OCI-LY7 (cell line): ENCODE results near the gene ABL1. TPM values are rescaled to one million over a fixed set of nuclear protein-coding genes. Genes with fewer than 3 reads are reported as not detected.

Experiments used
- BruUV-seq: library from RNA; stranded (reverse); fragments of 400-500 nt; replicated peaks from 2 replicates; lab custom pipeline; 2021; lab: Mats Ljungman, UMichigan
- CTCF ChIA-PET: fragments of 300-600 bp; sonication (Branson Sonifier 250); formaldehyde crosslinking; loops from one replicate; lab custom pipeline; 2022; ENCODE audit warnings: antibody characterized with exemption; ENCODE audit not compliant: unreplicated experiment; lab: Charles Lee
- POLR2A ChIA-PET: fragments of 300-600 bp; sonication (Branson Sonifier 250); formaldehyde crosslinking; loops from one replicate; lab custom pipeline; 2022; ENCODE audit warnings: antibody characterized with exemption; lab: Charles Lee
- DNase-seq: peaks from one replicate; pipeline ENCODE4 v3.0.0-alpha.2; 2015; ENCODE audit warnings: low spot score
- H2AFZ ChIP-seq: fragments of 200-600 bp; sonication (generic), shearing (Covaris generic); 2 replicates; pipeline ENCODE4 v1.6.1; 2014; ENCODE audit warnings: mild to moderate bottlenecking, antibody characterized with exemption, low read length, moderate library complexity
- H3K27ac ChIP-seq: fragments of 200-600 bp; sonication (generic); 2 replicates; pipeline ENCODE4 v1.5.1; 2014; ENCODE audit warnings: mixed run types, low read depth, mild to moderate bottlenecking, moderate library complexity, low read length, inconsistent platforms; ENCODE audit not compliant: poor library complexity, severe bottlenecking
- H3K36me3 ChIP-seq: fragments of 200-600 bp; sonication (generic); 2 replicates; pipeline ENCODE4 v1.6.1; 2014; ENCODE audit warnings: mild to moderate bottlenecking, antibody characterized with exemption, low read length, moderate library complexity, mixed read lengths; ENCODE audit not compliant: insufficient read depth
- H3K4me1 ChIP-seq: fragments of 200-600 bp; sonication (generic); 2 replicates; pipeline ENCODE4 v1.5.1; 2014; ENCODE audit warnings: mild to moderate bottlenecking, low read length; ENCODE audit not compliant: insufficient read depth, poor library complexity, severe bottlenecking
- H3K4me2 ChIP-seq: fragments of 200-600 bp; sonication (generic); 2 replicates; pipeline ENCODE4 v1.6.1; 2014; ENCODE audit warnings: mild to moderate bottlenecking, low read length
- H3K4me3 ChIP-seq: fragments of 200-600 bp; sonication (generic); 2 replicates; pipeline ENCODE4 v1.5.1; 2014; ENCODE audit warnings: mild to moderate bottlenecking, low read depth, low read length; ENCODE audit not compliant: poor library complexity, severe bottlenecking
- H3K79me2 ChIP-seq: fragments of 200-600 bp; sonication (generic); 2 replicates; pipeline ENCODE4 v1.6.1; 2016; ENCODE audit warnings: low read depth, mild to moderate bottlenecking, low read length, moderate library complexity, mixed read lengths; ENCODE audit not compliant: insufficient read depth
- H3K9me2 ChIP-seq: fragments of 200-600 bp; sonication (generic); 2 replicates; pipeline ENCODE4 v1.6.1; 2016; ENCODE audit warnings: mild to moderate bottlenecking, low read length, mixed read lengths; ENCODE audit not compliant: insufficient read depth
- H3K9me3 ChIP-seq: fragments of 200-600 bp; sonication (generic); 2 replicates; pipeline ENCODE4 v1.6.1; 2014; ENCODE audit warnings: mild to moderate bottlenecking, mixed run types, low read length, mixed read lengths
- H4K20me1 ChIP-seq: fragments of 200-600 bp; sonication (generic); 2 replicates; pipeline ENCODE4 v1.6.1; 2014; ENCODE audit warnings: mild to moderate bottlenecking, antibody characterized with exemption, low read length, moderate library complexity, mixed read lengths; ENCODE audit not compliant: insufficient read depth
- EZH2phosphoT487 ChIP-seq: fragments of 200-600 bp; sonication (generic); IDR thresholded peaks from 2 replicates; pipeline ENCODE4 v1.6.1; 2018; ENCODE audit warnings: low read depth, borderline replicate concordance, mild to moderate bottlenecking, mixed run types, antibody characterized with exemption, low read length, moderate library complexity, mixed read lengths
- intact Hi-C: fragments of 100-400 bp; cut with micrococcal nuclease; formaldehyde crosslinking; loops from one replicate; pipeline ENCODE4 v1.10.0; 2022; ENCODE audit not compliant: unreplicated experiment
- total RNA-seq, 2 experiments: library from RNA; depleted of rRNA in 1 of 2; stranded (reverse); fragments of >200 nt in 1 of 2; shearing (Covaris generic) in 1 of 2; gene quantifications; 2 replicates each; pipeline ENCODE4 v1.2.3, GENCODE V29; 2014 to 2022
- TF ChIP-seq, protein P1 (sequence below): fragments of 200-600 bp; sonication (generic); conservative IDR thresholded peaks from 2 replicates; pipeline ENCODE4 v1.5.1; 2014; ENCODE audit warnings: mild to moderate bottlenecking, antibody characterized with exemption, low read length, moderate library complexity, mixed read lengths

The ABL1 gene
- total RNA-seq, 2 experiments from 2014 or later: 8.1 to 28.3 TPM

DNA sequence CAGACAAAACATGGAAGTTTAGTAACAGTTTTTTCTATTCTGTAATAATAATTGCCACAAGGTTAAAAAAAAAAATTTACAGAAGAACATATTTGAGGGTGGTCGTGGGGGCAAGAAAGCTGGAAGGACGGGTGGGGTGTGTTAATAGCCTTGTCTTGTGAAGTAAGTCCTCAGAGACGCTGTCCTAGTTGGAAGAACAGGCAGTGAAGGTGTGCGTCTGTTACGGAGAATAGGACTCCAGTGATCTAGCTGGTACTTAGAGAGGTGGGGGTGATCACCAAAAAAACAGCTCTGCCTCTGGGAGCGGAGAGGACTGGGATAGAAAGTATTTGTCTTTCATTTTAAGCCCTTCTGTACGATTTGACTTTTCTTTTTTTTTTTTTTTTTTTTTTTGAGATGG lies 17.7 kb downstream of the ABL1 start:
- Histone ChIP-seq H3K9me2 (no peaks in the 10 kb centered on the region), H3K27ac (no peak overlapping the region), H3K79me2 (no peaks in the 10 kb centered on the region), H3K9me3 (no peaks in the 10 kb centered on the region), H4K20me1 (no peaks in the 10 kb centered on the region), H3K4me2 (no peak overlapping the region), H3K4me1 (no peaks in the 10 kb centered on the region), H3K36me3 (no peaks in the 10 kb centered on the region), H2AFZ (no peak overlapping the region), H3K4me3 (no peak overlapping the region)
- ChIA-PET POLR2A (interaction anchor here (0.7 kb wide), 1 partner anchor 355 kb away, joined by 3 read pairs; no protein-coding TSS in a partner anchor), CTCF (no interaction called here)
- DNase-seq: no peak
- no peak for TF ChIP-seq EZH2phosphoT487
- TF ChIP-seq, protein P1, sequence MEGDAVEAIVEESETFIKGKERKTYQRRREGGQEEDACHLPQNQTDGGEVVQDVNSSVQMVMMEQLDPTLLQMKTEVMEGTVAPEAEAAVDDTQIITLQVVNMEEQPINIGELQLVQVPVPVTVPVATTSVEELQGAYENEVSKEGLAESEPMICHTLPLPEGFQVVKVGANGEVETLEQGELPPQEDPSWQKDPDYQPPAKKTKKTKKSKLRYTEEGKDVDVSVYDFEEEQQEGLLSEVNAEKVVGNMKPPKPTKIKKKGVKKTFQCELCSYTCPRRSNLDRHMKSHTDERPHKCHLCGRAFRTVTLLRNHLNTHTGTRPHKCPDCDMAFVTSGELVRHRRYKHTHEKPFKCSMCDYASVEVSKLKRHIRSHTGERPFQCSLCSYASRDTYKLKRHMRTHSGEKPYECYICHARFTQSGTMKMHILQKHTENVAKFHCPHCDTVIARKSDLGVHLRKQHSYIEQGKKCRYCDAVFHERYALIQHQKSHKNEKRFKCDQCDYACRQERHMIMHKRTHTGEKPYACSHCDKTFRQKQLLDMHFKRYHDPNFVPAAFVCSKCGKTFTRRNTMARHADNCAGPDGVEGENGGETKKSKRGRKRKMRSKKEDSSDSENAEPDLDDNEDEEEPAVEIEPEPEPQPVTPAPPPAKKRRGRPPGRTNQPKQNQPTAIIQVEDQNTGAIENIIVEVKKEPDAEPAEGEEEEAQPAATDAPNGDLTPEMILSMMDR: no peak
- BruUV-seq: no TSS peak
- intact Hi-C loops: no loop called here

DNA sequence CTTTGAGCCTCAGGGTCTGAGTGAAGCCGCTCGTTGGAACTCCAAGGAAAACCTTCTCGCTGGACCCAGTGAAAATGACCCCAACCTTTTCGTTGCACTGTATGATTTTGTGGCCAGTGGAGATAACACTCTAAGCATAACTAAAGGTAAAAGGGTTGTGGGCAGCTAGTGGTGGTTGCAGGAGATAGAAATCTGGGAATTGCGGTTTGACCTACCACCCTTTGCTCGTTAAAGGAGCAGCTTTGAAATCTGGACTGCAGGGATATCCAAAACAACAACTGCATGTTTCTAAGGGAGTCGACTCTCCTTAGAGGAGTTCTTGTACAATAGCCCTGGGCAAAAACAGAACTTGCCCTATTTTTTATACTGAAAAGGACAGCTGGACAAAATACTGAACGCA lies 19.0 kb downstream of the ABL1 start:
- no peaks in the 10 kb centered on the region for H3K9me3 ChIP-seq
- H3K9me2 ChIP-seq: no peaks in the 10 kb centered on the region
- no peak overlapping the region for H2AFZ ChIP-seq
- no peaks in the 10 kb centered on the region for H4K20me1 ChIP-seq
- no TSS peak for BruUV-seq
- no peaks in the 10 kb centered on the region for H3K36me3 ChIP-seq
- H3K4me3 ChIP-seq: no peak overlapping the region
- CTCF ChIA-PET: no interaction called here
- POLR2A ChIA-PET: interaction anchor here (0.6 to 0.8 kb wide), 2 partner anchors 117 to 311 kb away, joined by 3 read pairs; no protein-coding TSS in a partner anchor
- H3K4me2 ChIP-seq: no peak overlapping the region
- TF ChIP-seq, protein P1: no peak
- no peak for TF ChIP-seq EZH2phosphoT487
- no peak overlapping the region for H3K27ac ChIP-seq
- intact Hi-C loops: no loop called here
- no peaks in the 10 kb centered on the region for H3K4me1 ChIP-seq
- DNase-seq: no peak
- no peaks in the 10 kb centered on the region for H3K79me2 ChIP-seq

DNA sequence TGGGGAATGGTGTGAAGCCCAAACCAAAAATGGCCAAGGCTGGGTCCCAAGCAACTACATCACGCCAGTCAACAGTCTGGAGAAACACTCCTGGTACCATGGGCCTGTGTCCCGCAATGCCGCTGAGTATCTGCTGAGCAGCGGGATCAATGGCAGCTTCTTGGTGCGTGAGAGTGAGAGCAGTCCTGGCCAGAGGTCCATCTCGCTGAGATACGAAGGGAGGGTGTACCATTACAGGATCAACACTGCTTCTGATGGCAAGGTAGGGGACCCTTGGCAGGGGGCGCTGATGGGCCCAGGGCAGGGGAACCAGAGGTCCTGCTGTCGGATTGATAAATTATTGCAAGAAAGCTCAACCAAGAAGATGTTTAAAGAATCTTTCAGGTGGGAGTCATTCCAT lies 19.8 kb downstream of the ABL1 start:
- Histone ChIP-seq H3K4me1 (no peaks in the 10 kb centered on the region), H3K27ac (no peak overlapping the region), H3K9me2 (no peaks in the 10 kb centered on the region), H3K79me2 (no peaks in the 10 kb centered on the region), H3K36me3 (no peaks in the 10 kb centered on the region), H3K4me2 (no peak overlapping the region), H3K4me3 (no peak overlapping the region), H2AFZ (no peak overlapping the region), H4K20me1 (no peaks in the 10 kb centered on the region), H3K9me3 (no peaks in the 10 kb centered on the region)
- intact Hi-C loops: no loop called here
- ChIA-PET POLR2A (interaction anchor here (0.7 to 0.8 kb wide), 2 partner anchors 92 to 118 kb away, joined by 3 read pairs; no protein-coding TSS in a partner anchor), CTCF (no interaction called here)
- BruUV-seq: no TSS peak
- TF ChIP-seq, protein P1: 0 out of 2 replicates have a peak, but pooled peaks have one; percentile 29
- no peak for TF ChIP-seq EZH2phosphoT487
- DNase-seq: no peak
